ENCODE data around the gene CRYL1.

Gene CRYL1

DNA sequence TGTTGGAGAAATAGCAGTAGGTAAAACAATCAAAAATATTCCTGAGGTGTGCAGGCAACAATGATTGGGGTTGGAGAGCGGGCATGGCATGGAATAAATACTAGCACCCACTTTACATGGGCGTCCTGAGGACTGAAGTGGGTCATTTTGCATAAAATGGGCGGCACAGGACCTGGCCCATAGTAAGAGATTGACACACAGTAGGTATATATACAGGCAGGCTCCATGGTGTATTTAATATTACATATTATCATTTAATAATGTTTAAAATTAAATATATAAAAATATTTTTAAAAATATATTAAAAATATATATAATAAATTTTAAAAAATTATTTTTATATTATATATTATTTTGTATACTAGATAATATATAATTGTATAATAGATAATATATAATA, 48.3 kb downstream of the CRYL1 start:
- Histone ChIP-seq H3K27ac (ENCODE audit: low read depth, low read length) (no peak overlapping the region), H4K20me1 (ENCODE audit: control insufficient read depth, insufficient read depth, low read depth, low read length) (no peaks in the 10 kb centered on the region), H3K4me2 (ENCODE audit: low read length) (no peak overlapping the region), H3K9me2 (replicated peaks; ENCODE audit: control insufficient read depth, low read length) (no peaks in the 10 kb centered on the region), H3K79me2 (ENCODE audit: control insufficient read depth, low read length) (no peaks in the 10 kb centered on the region), H3F3A (ENCODE audit: control insufficient read depth, insufficient read depth) (no peaks in the 10 kb centered on the region), H3K4me3 (ENCODE audit: low read length) (no peak overlapping the region), H3K4me1 (ENCODE audit: control insufficient read depth, low read length) (peaks cover 13% of the 10 kb centered on the region), H3K9me3 (ENCODE audit: control insufficient read depth, insufficient read depth, low read length) (no peaks in the 10 kb centered on the region), H3K27me3 (ENCODE audit: control insufficient read depth, low read length) (no peaks in the 10 kb centered on the region; the same call in 1 of the 2 replicates), H3K36me3 (ENCODE audit: control insufficient read depth, low read length) (no peaks in the 10 kb centered on the region)
- TF ChIP-seq EZH2phosphoT487 (IDR thresholded peaks at IDR 0.05; ENCODE audit: borderline replicate concordance, low read length): no peak
- TF ChIP-seq, protein P1, sequence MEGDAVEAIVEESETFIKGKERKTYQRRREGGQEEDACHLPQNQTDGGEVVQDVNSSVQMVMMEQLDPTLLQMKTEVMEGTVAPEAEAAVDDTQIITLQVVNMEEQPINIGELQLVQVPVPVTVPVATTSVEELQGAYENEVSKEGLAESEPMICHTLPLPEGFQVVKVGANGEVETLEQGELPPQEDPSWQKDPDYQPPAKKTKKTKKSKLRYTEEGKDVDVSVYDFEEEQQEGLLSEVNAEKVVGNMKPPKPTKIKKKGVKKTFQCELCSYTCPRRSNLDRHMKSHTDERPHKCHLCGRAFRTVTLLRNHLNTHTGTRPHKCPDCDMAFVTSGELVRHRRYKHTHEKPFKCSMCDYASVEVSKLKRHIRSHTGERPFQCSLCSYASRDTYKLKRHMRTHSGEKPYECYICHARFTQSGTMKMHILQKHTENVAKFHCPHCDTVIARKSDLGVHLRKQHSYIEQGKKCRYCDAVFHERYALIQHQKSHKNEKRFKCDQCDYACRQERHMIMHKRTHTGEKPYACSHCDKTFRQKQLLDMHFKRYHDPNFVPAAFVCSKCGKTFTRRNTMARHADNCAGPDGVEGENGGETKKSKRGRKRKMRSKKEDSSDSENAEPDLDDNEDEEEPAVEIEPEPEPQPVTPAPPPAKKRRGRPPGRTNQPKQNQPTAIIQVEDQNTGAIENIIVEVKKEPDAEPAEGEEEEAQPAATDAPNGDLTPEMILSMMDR (IDR thresholded peaks at IDR 0.05; ENCODE audit: low read depth, low read length, poor library complexity, severe bottlenecking): no peak

DNA sequence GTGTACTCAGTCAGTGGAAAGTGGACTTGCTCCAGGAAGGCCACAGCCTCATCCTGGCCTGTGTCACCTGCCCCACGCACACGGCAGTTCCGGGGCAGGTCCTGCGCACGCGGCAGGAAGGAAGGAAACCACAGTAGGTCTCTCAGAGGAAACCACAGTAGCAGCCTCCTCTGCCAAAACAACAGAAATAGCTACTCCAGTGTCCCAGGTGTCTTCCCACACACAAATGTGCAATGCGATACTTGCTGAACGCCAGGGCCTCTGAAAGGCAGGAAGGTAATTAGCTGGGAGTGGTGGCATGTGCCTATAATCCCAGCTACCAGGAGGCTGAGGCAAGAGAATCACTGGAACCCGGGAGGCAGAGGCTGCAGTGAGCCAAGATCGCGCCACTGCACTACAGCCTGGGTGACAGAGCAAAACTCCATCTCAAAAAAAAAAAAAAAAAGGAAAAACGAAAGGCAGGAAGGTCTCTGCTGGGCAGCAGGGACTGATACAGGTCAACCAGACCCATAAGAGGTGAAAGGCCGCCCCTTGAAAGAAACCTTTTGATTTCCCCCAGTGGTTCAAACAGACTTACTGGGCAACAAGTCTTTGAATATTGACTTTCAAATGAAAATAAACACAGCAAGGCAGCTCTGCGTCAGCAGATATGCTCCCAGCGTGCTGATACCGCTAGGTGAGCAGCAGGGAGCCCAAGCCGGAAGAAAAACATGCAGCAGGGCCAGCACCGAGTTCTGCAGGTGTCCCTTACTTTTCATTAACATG, 49.5 kb downstream of the CRYL1 start:
- Histone ChIP-seq H3K4me1 (ENCODE audit: control insufficient read depth, low read length) (peaks cover 13% of the 10 kb centered on the region), H3K4me2 (ENCODE audit: low read length) (peak overlapping the region; percentile 39), H3K36me3 (ENCODE audit: control insufficient read depth, low read length) (no peaks in the 10 kb centered on the region), H3F3A (ENCODE audit: control insufficient read depth, insufficient read depth) (no peaks in the 10 kb centered on the region), H3K27me3 (ENCODE audit: control insufficient read depth, low read length) (no peaks in the 10 kb centered on the region; the same call in 1 of the 2 replicates), H3K9me2 (replicated peaks; ENCODE audit: control insufficient read depth, low read length) (no peaks in the 10 kb centered on the region), H3K4me3 (ENCODE audit: low read length) (peak overlapping the region; percentile 32; the same call in 1 of the 2 replicates), H3K9me3 (ENCODE audit: control insufficient read depth, insufficient read depth, low read length) (no peaks in the 10 kb centered on the region), H3K79me2 (ENCODE audit: control insufficient read depth, low read length) (no peaks in the 10 kb centered on the region), H3K27ac (ENCODE audit: low read depth, low read length) (no peak overlapping the region), H4K20me1 (ENCODE audit: control insufficient read depth, insufficient read depth, low read depth, low read length) (no peaks in the 10 kb centered on the region)
- TF ChIP-seq EZH2phosphoT487 (IDR thresholded peaks at IDR 0.05; ENCODE audit: borderline replicate concordance, low read length): no peak
- TF ChIP-seq, protein P1 (IDR thresholded peaks at IDR 0.05; ENCODE audit: low read depth, low read length, poor library complexity, severe bottlenecking): no peak

DNA sequence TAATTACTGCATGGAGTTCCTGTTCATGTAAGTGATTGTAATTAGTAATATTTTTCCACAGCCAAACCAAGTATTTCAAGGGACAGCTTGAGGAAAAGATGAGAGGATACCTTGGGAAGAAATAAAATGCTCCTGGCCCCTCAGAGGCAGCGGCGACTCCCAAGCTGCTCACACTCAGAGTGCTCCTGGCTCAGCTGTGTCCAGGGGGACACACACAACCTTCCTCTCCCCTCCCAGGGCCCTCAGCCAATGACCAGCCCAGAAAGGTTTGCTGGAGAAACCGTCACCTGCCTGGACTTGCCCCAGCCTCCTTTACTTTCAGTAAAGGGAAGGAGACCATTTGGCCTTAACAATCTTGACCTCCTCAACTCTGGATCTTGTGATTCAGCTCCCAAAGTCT, 51.1 kb downstream of the CRYL1 start:
- Histone ChIP-seq H3K27ac (ENCODE audit: low read depth, low read length) (no peak overlapping the region), H3K4me1 (ENCODE audit: control insufficient read depth, low read length) (peaks cover 13% of the 10 kb centered on the region), H3K4me2 (ENCODE audit: low read length) (no peak overlapping the region), H3F3A (ENCODE audit: control insufficient read depth, insufficient read depth) (no peaks in the 10 kb centered on the region), H3K79me2 (ENCODE audit: control insufficient read depth, low read length) (no peaks in the 10 kb centered on the region), H3K9me3 (ENCODE audit: control insufficient read depth, insufficient read depth, low read length) (no peaks in the 10 kb centered on the region), H3K4me3 (ENCODE audit: low read length) (no peak overlapping the region), H3K27me3 (ENCODE audit: control insufficient read depth, low read length) (no peaks in the 10 kb centered on the region; the same call in 1 of the 2 replicates), H4K20me1 (ENCODE audit: control insufficient read depth, insufficient read depth, low read depth, low read length) (no peaks in the 10 kb centered on the region), H3K36me3 (ENCODE audit: control insufficient read depth, low read length) (no peaks in the 10 kb centered on the region), H3K9me2 (replicated peaks; ENCODE audit: control insufficient read depth, low read length) (no peaks in the 10 kb centered on the region)
- TF ChIP-seq, protein P1 (IDR thresholded peaks at IDR 0.05; ENCODE audit: low read depth, low read length, poor library complexity, severe bottlenecking): no peak
- no peak for TF ChIP-seq EZH2phosphoT487 (IDR thresholded peaks at IDR 0.05; ENCODE audit: borderline replicate concordance, low read length)
